KMS-11 (cell line): ENCODE data around the gene SERGEF.

Experiments
- H2AFZ ChIP-seq: fragments of 200-600 bp; sonication (generic); 2 replicates; pipeline ENCODE4 v1.6.1; 2016; ENCODE audit warnings: antibody characterized with exemption, mixed run types, low read depth
- H3K27ac ChIP-seq: fragments of 200-600 bp; sonication (generic); 2 replicates; pipeline ENCODE4 v1.6.1; 2016; ENCODE audit warnings: mild to moderate bottlenecking, mixed run types
- H3K27me3 ChIP-seq: fragments of 200-600 bp; sonication (generic); 2 replicates; pipeline ENCODE4 v1.6.1; 2017; ENCODE audit warnings: mild to moderate bottlenecking, low read depth, mixed run types, moderate library complexity; ENCODE audit not compliant: insufficient read depth
- H3K36me3 ChIP-seq: fragments of 200-600 bp; sonication (generic); 2 replicates; pipeline ENCODE4 v1.6.1; 2017; ENCODE audit warnings: mild to moderate bottlenecking, mixed run types; ENCODE audit not compliant: insufficient read depth
- H3K4me1 ChIP-seq: fragments of 200-600 bp; sonication (generic); 2 replicates; pipeline ENCODE4 v1.6.1; 2016; ENCODE audit warnings: mild to moderate bottlenecking, low read depth, mixed run types; ENCODE audit not compliant: poor library complexity, severe bottlenecking
- H3K4me2 ChIP-seq: fragments of 200-600 bp; sonication (generic); 2 replicates; pipeline ENCODE4 v1.7.0; 2016; ENCODE audit warnings: mild to moderate bottlenecking, mixed run types
- H3K4me3 ChIP-seq: fragments of 200-600 bp; sonication (generic); IDR thresholded peaks from 2 replicates; pipeline ENCODE4 v1.6.1; 2017; ENCODE audit warnings: low read depth, low read length, mixed read lengths; ENCODE audit not compliant: insufficient read depth
- H3K79me2 ChIP-seq: fragments of 200-600 bp; sonication (generic); 2 replicates; pipeline ENCODE4 v1.6.1; 2016; ENCODE audit warnings: low read depth, mixed run types; ENCODE audit not compliant: insufficient read depth
- H3K9ac ChIP-seq: fragments of 200-600 bp; sonication (generic); 2 replicates; pipeline ENCODE4 v1.6.1; 2016; ENCODE audit warnings: mild to moderate bottlenecking, mixed run types
- H4K20me1 ChIP-seq: fragments of 200-600 bp; sonication (generic); 2 replicates; pipeline ENCODE4 v1.6.1; 2016; ENCODE audit warnings: mild to moderate bottlenecking, mixed run types; ENCODE audit not compliant: insufficient read depth
- CTCF ChIP-seq: fragments of 200-600 bp; sonication (generic); conservative IDR thresholded peaks from 2 replicates; pipeline ENCODE4 v1.6.1; 2017; ENCODE audit warnings: low read depth, mild to moderate bottlenecking, antibody characterized with exemption, low read length, moderate library complexity, mixed read lengths

SERGEF gene

GRCh38 chr11:17828311-17828751, 184.5 kb downstream of the SERGEF start:
- Histone ChIP-seq H4K20me1 (no peaks in the 10 kb centered on the region), H3K4me1 (no peaks in the 10 kb centered on the region), H3K4me3 (no peak overlapping the region), H2AFZ (no peak overlapping the region), H3K27me3 (no peaks in the 10 kb centered on the region), H3K79me2 (no peaks in the 10 kb centered on the region), H3K9ac (no peak overlapping the region), H3K27ac (no peak overlapping the region), H3K36me3 (no peaks in the 10 kb centered on the region), H3K4me2 (no peak overlapping the region)
- no peak for TF ChIP-seq CTCF

GRCh38 chr11:17827006-17827405, 185.8 kb downstream of the SERGEF start:
- Histone ChIP-seq H3K9ac (no peak overlapping the region), H3K4me1 (no peaks in the 10 kb centered on the region), H4K20me1 (no peaks in the 10 kb centered on the region), H3K27ac (no peak overlapping the region), H3K27me3 (no peaks in the 10 kb centered on the region), H2AFZ (no peak overlapping the region), H3K79me2 (no peaks in the 10 kb centered on the region), H3K36me3 (no peaks in the 10 kb centered on the region), H3K4me3 (no peak overlapping the region), H3K4me2 (no peak overlapping the region)
- no peak for TF ChIP-seq CTCF

- H3K4me1 ChIP-seq: no peaks in the 10 kb centered on the region
- no peaks in the 10 kb centered on the region for H4K20me1 ChIP-seq
- no peak overlapping the region for H2AFZ ChIP-seq
- no peak overlapping the region for H3K4me2 ChIP-seq
- no peak for TF ChIP-seq CTCF
- H3K9ac ChIP-seq: no peak overlapping the region
- H3K36me3 ChIP-seq: no peaks in the 10 kb centered on the region
- no peaks in the 10 kb centered on the region for H3K27me3 ChIP-seq
- no peak overlapping the region for H3K27ac ChIP-seq
- no peaks in the 10 kb centered on the region for H3K79me2 ChIP-seq
- no peak overlapping the region for H3K4me3 ChIP-seq
Measured at GRCh38 chr11:17822401-17822781, 190.5 kb downstream of the SERGEF start.

GRCh38 chr11:17821648-17822400, 191.0 kb downstream of the SERGEF start:
- no peaks in the 10 kb centered on the region for H3K36me3 ChIP-seq
- no peak overlapping the region for H3K9ac ChIP-seq
- H4K20me1 ChIP-seq: no peaks in the 10 kb centered on the region
- no peaks in the 10 kb centered on the region for H3K4me1 ChIP-seq
- no peak overlapping the region for H2AFZ ChIP-seq
- no peak overlapping the region for H3K4me3 ChIP-seq
- H3K4me2 ChIP-seq: no peak overlapping the region
- no peaks in the 10 kb centered on the region for H3K79me2 ChIP-seq
- TF ChIP-seq CTCF: no peak
- no peaks in the 10 kb centered on the region for H3K27me3 ChIP-seq
- H3K27ac ChIP-seq: no peak overlapping the region
